ENCODE results near the gene RHOG.
"Not testable (repeated sequence)": the region's sequence is repeated elsewhere in the genome, so short reads cannot be mapped to it uniquely, and the experiment has no call there.

The RHOG gene

GRCh38 chr11:3840870-3841425 is at the start of gene RHOG:
TSS of gene RHOG (minus strand) at chr11:3840959. CDS start at chr11:3828138, 12,821 bp downstream.
- DNase-seq (ENCODE audit: low read depth, low spot score), result no peak

- no peak for DNase-seq (ENCODE audit: low read depth, low spot score)
These were observed 49.3 kb upstream of the RHOG start for GRCh38 chr11:3890014-3890413.

- DNase-seq (ENCODE audit: low read depth, low spot score), result no peak
These were observed 48.1 kb upstream of the RHOG start for GRCh38 chr11:3888876-3889275.

GRCh38 chr11:3886985-3887384 is 46.2 kb upstream of the RHOG start:
- DNase-seq (ENCODE audit: low read depth, low spot score), result no peak

- no peak for DNase-seq (ENCODE audit: low read depth, low spot score)
These were observed 45.1 kb upstream of the RHOG start for GRCh38 chr11:3885855-3886254.

GRCh38 chr11:3882655-3883054 is 41.9 kb upstream of the RHOG start:
- no peak for DNase-seq (ENCODE audit: low read depth, low spot score)

- DNase-seq (ENCODE audit: low read depth, low spot score), result no peak
These were observed 40.0 kb upstream of the RHOG start for GRCh38 chr11:3880724-3881123.

- no peak for DNase-seq (ENCODE audit: low read depth, low spot score)
These were observed 39.3 kb upstream of the RHOG start for GRCh38 chr11:3879967-3880542.

- no peak for DNase-seq (ENCODE audit: low read depth, low spot score)
These were observed 38.6 kb upstream of the RHOG start for GRCh38 chr11:3879216-3879966.

GRCh38 chr11:3878258-3878584 is 37.5 kb upstream of the RHOG start:
- DNase-seq (ENCODE audit: low read depth, low spot score), result no peak

- no peak for DNase-seq (ENCODE audit: low read depth, low spot score)
These were observed 36.9 kb upstream of the RHOG start for GRCh38 chr11:3877364-3878257.

- no peak for DNase-seq (ENCODE audit: low read depth, low spot score)
These were observed 35.9 kb upstream of the RHOG start for GRCh38 chr11:3876613-3877012.

- no peak for DNase-seq (ENCODE audit: low read depth, low spot score)
These were observed 33.1 kb upstream of the RHOG start for GRCh38 chr11:3873712-3874349.

- no peak for DNase-seq (ENCODE audit: low read depth, low spot score)
These were observed 26.7 kb upstream of the RHOG start for GRCh38 chr11:3867209-3868091.

- no peak for DNase-seq (ENCODE audit: low read depth, low spot score)
These were observed 26.1 kb upstream of the RHOG start for GRCh38 chr11:3866836-3867208.

- DNase-seq (ENCODE audit: low read depth, low spot score), result no peak
These were observed 25.4 kb upstream of the RHOG start for GRCh38 chr11:3866206-3866605.

- no peak for DNase-seq (ENCODE audit: low read depth, low spot score)
These were observed 24.8 kb upstream of the RHOG start for GRCh38 chr11:3865388-3866193.

- peak; percentile 68 for DNase-seq (ENCODE audit: low read depth, low spot score)
These were observed 20.9 kb upstream of the RHOG start for GRCh38 chr11:3861683-3862082.

- DNase-seq (ENCODE audit: low read depth, low spot score), result not testable (repeated sequence)
These were observed 20.2 kb upstream of the RHOG start for GRCh38 chr11:3860898-3861393.

GRCh38 chr11:3860375-3860774 is 19.6 kb upstream of the RHOG start:
- no peak for DNase-seq (ENCODE audit: low read depth, low spot score)
